Stimulated activated CD8-positive, alpha-beta memory T cell treated with anti-CD3 and anti-CD28 coated beads, Interleukin-15, amount 100 ng/mL, for 48 hours (primary cell): ENCODE data around the gene LCN12.

ENCODE experiments used
- DNase-seq, 2 donors: peaks; one replicate each; pipeline ENCODE4 v3.0.0-alpha.2; 2020; ENCODE audit warnings: low read depth in 2 of 2

The LCN12 gene

DNA sequence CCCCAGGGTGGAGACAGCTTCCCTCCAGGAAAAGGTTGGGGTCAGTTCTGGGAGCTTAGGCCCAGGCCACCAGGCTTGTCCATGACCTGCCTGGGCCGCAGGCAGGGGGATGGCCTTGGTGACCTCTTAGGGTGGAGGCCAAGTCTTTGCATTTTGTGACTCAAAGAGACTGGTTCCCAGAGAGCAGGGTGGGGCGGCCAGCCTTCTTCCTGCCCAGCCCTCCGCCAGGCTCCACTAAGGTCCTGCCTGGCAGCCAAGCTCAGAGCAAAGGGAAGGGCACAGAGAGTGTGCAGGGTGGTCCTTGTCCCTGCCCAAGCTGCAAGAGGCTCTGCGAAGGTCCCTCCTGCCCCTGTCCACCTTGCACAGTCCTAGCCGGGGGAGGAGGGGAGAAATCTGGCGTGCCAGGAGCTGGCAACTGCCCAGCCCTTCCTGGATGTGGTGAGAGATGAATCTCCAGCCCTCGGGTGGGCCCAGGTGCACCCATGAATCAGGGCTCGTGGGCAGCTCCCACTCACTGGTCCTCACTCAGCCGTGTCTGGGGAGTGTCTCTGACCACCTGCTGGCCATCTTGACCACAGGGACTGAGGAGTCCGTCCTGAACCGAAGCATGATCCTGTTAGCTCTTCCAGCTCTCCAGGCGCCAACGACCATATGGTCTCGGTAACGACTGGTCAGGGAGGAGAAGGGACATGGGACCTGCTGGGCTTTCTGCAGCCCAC is 22.9 kb downstream of the LCN12 start:
- no peak for DNase-seq

DNA sequence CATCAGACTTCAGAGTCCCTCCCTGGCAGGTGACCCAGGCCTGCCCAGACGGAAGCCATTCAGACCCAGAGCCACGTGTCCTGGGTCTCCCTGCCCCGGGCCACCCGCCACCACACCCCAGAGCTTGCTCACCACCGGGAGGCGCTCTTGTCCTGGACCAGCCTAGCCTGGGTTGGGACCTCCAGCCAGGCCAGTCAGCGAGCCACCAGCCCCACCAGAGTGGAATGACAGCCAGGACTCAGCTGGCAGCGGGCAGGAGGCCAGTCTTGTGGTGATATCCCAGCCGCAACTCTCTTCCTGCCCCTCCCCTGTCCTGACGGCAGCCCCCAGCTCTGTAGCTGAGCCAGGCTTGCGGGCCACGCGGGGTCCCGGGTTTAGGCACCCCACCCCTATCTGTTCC is 23.6 kb downstream of the LCN12 start:
- peak in 1 of 2 donors; percentile 19 for DNase-seq

DNA sequence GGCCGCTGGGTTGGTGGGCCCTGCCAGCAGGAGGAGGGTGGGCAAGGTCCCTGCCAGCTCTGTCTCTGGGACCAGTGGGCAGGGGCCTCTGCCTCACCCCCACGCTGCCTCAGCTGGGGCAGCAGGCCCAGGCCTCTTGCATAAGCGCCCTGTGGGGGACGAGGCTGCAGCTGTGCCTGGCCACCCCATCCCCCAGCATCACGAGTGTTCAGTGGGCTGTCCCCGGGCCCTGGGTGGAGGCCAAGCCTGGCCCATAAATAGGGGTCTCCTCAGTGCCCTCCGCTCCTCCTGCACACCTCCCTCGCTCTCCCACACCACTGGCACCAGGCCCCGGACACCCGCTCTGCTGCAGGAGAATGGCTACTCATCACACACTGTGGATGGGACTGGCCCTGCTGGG is 25.1 kb downstream of the LCN12 start, which contains the start of gene PTGDS:
Gene PTGDS (plus strand): TSS at position 282 of the 400 bp plus-strand sequence. CDS start 75 bp downstream, at position 357.
- DNase-seq: no peak

DNA sequence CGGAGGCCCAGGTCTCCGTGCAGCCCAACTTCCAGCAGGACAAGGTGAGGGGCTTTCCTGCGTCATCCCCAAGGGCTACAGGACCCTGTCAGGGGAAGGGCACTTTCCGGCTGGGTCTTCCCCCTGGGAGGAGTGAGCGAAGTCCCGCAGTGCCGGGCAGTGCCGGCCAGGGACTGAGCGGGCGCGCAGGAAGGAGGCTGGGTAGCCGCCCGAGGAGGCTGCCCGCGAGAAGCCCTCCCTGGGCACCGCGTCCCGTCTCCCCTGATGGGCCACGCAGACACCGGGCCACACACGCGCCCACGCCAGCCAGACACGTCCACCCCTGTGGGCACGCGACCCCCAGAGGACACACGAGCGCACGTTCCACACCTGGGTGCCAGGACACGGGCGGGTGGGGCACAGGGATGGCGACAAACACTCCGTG is 25.6 kb downstream of the LCN12 start:
- no peak for DNase-seq

DNA sequence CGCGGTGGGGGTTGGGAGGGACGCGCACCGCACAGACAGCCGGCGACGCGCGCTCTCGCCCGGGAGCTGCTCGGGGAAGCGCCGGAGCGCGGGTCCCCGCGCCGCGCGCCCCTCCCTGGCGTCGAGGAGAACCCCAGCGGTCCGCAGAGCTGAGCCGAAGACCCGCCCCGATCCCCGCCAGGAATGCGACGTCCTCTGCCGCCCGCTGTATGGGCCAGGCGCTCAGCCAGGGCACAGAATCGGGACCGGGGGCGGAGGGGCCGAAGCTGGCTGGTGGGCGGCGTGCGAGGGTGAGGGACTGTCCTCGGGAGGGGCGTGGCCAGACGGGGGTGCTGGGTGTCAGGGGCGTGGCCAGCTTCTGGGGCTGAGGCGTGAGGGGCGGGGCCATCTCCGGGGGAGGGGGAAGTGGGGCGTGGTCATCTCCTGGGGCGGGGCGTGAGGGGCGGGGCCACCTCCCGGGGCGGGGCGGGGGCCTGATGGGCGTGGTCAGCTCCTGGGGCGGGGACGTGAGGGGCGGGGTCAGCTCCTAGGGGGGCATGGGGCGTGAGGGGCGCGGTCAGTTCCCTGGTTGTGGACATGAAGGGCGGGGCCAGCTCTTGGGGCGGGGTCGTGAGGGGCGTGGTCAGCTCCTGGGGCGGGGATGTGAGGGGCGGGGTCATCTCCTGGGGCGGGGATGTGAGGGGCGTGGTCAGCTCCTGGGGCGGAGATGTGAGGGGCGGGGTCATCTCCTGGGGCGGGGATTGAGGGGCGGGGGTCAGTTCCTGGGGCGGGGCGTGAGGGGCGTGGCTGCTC is 26.2 kb downstream of the LCN12 start:
- DNase-seq: peak in 1 of 2 donors; percentile 47

DNA sequence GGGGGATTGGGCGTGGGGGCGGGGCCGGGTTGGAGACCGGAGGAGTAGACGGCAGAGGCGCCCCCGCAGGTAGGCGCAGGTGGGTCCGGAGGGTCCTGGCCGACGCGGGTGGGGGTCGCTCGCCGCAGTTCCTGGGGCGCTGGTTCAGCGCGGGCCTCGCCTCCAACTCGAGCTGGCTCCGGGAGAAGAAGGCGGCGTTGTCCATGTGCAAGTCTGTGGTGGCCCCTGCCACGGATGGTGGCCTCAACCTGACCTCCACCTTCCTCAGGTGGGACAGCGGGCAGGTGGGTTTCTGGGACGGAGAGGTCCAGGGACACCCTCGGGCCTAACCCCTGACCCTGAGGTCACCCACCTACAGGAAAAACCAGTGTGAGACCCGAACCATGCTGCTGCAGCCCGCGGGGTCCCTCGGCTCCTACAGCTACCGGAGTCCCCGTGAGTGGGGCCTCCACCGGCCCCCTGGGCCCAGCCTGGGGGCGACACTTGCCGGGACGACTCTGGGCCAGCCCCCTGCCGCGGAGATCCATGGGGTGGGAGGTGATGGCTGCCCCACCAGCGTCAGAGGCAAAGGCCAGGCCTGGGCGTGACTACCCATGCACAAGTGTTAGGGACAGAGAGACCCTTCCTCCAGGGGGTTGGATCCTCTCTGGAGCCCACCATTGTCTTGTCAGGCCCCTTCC is 26.9 kb downstream of the LCN12 start:
- DNase-seq: no peak

DNA sequence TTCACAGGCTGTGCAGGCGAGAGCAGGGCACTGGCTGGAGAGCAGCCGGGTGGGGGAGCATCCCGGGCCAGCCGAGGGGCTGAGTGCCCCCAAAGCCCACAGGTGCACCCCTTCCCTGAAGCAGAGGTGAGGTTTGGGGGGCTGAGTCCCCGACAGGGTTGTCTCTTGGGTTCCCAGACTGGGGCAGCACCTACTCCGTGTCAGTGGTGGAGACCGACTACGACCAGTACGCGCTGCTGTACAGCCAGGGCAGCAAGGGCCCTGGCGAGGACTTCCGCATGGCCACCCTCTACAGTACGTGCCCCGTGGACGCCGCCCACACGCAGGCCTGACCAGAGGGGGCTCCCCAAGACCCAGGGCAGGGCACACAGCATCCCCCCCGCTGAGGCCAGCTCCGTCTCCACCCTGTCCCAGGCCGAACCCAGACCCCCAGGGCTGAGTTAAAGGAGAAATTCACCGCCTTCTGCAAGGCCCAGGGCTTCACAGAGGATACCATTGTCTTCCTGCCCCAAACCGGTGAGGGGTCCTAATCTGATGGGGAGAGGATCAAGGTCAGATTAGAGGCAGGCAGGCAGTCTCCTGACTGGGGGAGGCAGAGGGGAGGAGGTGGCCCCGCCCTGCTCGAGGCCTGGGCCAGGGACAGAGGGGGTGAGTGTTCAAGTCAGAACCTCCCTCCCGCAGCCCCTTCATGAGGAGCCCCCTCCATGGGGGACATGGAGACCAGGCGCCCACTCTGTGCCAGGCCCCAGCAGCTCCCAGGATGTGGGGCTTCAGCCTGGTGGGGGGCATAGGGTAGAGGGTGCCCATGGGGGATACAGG is 27.9 kb downstream of the LCN12 start:
- no peak for DNase-seq

DNA sequence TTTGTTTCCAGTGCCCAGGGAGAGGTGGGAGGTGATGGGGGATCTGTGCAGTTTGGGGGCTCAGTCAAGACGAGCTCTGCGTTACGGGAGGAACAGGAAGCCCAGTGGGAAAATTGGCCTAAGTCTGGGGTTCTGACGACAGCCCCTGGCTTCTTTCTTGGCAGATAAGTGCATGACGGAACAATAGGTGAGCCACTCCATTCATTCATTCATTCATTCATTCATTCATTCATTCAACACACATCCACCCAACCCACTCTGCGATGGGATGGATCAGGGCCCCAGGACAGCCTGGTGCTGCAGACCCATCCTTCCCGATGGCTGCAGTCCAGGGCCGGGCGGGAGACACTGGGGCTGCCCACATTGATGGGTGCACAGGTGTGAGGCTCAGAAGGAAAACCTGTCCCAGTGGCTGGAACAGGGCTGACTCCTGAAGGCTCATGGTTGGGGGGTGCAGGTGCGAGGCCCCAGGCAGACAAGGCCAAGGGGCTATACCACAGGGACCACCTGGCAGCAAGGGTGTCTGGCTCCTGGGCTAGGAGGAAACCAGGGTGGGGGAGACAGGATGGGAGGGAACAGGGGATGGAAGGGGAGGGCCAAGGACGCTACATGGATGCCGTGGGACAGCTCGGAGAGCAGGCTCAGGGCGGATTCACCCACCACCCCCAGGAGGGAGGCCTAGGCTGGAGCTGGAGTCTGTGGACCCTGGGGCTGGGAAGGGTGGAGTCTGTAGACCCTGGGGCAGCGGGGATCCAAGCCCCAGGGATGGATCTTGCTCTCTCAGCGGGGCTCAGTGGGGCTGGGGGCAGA is 28.8 kb downstream of the LCN12 start:
- no peak for DNase-seq

DNA sequence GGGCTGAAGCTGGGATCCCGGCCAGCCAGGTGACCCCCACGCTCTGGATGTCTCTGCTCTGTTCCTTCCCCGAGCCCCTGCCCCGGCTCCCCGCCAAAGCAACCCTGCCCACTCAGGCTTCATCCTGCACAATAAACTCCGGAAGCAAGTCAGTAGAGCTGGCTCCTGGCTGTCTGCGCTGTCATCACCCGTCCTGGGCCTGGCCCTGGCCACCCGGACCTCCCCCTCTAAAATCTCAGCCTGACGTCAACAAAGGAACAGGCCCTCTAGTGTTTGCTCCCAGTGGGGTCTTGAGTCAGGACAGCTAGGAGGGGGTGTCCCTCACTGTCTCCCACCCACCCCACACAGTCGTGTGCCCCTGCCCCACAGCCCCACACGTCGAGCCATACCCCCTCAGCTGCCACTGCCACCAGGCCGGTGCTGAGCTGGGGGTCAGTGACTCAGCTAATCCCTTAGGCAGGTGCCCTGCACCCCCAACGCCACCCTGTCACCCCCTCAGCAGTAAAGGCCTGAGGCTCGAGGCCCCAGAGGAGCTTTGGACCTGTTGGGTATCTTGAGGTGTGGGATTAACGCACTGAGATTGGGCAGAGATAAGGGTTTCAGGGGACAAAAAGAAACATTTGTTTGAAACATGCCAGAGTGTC is 29.6 kb downstream of the LCN12 start:
- DNase-seq: no peak

DNA sequence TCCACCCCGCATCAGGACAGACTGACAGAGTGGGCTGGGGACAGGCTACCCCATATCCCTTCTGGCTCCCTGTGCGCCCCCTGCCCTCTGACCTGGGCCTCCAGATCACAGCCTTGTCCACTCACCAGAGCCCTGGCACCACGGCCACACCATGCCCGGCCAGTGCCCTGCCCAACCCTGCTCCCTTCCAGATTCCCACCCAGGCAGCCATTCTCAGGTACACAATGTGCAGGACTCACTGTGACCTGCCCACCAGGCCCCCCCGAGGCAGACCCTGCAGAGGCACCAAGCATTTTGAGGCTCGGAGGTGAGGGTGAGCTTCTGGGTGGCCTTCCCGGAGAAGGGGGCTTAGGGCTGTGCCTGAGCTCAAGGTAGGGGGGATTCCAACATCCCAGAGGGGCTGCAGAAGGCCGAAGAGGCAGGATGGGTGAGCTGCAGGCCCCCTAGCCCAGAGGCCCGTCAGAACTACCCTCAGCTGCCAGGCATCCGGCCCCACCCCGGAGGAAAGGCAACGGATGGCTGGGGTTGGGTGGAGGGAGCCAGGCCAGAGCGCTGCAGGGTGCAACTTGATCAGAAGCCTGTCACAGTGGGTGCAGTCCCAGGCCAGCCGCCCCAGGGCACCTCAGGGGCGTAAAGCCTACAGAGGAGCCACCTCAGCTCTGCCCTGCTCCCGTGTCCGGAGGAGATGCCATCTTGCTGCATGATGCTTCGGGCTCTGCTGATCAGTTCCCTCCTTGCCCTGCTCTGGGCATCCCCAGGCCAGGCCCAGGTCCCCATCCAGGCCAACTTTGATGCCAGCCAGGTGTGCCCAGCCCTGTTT is 30.4 kb downstream of the LCN12 start, which contains the start of gene LCNL1:
Gene LCNL1 (plus strand): TSS at position 762 of the 820 bp plus-strand sequence. CDS start 594 bp downstream, outside the sequence.
- no peak for DNase-seq

DNA sequence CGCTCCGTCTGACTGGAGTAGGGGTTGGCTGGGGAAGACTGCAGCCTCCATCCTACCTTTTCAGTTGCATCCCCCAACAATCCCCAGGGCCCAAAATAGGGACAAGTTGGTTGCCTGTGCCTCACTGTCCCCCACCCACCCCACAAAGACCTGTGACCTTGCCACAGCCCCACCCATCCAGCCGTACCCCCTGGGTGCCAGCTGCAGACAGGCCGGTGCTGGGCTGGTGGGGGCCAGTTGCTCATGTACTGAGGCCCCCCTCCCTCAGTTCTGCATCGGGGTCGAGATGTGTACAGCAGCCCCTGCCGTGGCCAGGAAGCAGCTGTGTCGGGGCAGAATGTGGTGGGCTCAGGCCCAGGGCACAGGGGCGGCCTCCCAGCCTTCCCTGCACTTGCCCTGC is 31.1 kb downstream of the LCN12 start:
- DNase-seq: no peak

DNA sequence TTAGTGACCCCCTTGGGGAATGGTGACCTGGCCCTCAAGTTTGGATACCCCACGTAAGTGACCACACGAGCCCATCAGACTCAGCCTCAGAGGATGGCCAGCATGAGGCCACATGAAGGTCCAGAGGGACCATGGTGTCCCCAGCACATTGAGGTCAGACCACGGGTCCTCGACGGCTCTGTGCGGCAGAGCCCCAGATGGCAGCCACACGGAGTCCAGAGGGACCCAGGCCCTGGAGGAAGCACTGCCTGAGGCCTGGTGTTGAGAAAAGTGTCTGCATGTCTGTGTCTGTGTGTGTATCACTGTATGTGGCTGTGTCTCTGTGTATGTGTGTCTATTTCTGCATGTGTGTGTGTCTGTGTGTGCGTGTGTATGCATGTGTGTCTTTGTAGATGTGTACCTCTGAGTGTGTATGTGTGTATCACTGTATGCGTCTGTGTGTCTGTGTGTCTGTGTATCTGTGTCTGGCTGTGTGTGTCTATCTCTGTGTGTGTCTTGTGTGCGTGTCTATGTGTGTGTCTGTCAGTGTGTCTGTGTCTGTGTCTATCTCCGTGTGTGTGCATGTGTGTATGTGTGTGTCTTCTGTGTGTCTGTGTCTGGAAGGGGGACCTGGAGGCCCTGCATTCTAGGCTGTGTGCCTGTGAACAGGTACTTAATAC is 31.7 kb downstream of the LCN12 start:
- DNase-seq: no peak

DNA sequence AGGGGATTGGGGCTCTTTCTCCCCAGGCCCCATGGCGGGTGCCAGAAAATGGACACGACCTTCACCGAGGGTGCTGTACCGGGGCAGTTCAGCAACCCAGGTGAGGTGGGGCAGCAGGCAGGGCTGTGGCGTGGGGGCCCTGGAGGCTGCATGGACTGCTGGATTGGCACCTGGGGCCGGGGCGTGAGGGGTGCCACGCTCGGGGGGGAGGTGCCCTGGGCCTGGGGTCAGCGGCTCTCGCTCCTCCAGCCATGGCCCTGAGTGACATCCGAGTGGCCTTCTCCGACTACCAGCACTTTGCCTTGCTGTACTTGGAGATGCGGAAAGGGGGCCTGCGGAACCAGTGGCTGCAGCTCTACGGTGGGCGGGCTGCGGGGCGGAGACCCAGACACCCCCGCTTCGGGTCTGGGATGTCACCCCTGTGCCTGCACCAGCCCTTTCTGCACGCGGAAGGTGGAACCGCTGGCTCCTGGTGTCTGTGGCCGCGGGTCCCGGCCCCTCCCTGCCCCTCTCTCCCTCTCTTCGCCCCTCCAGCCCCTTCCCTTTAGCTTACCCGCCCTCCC is 32.5 kb downstream of the LCN12 start:
- no peak for DNase-seq

DNA sequence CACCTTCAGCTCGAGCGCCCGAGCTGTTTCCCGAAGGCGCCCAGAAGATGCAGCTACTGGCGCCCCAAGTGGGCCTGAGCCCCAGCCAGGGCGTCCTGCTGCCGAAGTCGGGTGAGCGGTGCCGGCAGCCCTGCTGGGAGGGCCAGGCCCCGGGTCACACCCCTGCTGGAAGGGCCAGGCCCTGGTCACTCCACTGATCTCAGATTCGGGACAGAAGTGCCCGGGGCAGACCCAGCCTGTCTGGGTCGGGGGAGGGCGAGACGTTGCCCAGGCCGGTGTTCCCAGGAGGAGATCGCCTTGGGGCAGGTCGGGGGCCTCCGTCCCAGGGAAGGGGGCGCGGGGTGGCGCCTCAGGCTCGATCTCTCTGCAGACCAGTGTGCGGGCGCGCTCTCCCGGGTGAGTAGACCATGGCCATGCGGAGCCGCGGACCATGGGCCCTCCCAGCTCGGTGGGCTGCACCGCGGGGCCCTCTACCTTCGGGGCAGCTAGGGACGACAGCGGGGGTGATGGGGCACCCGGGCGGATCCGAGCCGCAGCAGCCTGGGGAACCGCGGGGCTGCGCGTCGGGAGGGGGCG is 33.0 kb downstream of the LCN12 start:
- DNase-seq: no peak

DNA sequence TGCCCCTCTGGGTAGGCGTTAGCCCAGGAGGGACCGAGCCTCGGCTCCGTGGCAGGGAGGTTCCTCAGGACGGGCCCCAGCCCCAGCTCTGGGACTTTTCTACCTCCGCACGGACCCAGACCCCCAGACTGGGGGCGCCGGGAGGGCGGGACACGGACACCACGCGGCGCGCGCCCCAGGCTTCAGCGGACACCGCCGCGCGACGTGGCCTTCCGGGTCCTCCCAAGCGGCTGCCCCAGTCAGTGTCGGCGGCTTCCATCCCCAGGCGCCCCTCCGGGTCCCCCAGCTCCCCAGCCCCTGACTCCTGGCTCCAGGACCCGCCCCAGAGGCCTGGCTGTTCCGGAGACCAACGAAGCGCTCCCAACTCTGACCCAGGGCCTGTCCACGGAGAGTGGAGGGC is 33.8 kb downstream of the LCN12 start:
- DNase-seq: no peak

DNA sequence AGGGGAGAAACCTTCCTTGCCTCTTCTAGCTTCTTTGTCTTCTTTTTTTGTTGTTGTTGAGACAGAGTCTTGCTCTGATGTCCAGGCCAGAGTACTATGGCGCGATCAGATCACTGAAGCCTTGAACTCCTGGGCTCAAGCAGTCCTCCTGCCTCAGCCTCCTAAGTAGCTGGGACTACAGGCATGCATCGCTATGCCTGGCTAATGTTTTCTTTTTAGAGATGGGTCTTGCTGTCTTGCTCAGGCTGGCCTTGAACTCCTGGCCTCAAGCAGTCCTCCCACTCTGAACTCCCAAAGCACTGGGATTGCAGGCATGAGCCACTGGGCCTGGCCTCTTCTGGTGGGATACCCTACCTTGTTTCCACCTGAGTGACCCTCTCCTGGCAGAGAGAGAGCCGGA is 36.8 kb downstream of the LCN12 start:
- DNase-seq: no peak

DNA sequence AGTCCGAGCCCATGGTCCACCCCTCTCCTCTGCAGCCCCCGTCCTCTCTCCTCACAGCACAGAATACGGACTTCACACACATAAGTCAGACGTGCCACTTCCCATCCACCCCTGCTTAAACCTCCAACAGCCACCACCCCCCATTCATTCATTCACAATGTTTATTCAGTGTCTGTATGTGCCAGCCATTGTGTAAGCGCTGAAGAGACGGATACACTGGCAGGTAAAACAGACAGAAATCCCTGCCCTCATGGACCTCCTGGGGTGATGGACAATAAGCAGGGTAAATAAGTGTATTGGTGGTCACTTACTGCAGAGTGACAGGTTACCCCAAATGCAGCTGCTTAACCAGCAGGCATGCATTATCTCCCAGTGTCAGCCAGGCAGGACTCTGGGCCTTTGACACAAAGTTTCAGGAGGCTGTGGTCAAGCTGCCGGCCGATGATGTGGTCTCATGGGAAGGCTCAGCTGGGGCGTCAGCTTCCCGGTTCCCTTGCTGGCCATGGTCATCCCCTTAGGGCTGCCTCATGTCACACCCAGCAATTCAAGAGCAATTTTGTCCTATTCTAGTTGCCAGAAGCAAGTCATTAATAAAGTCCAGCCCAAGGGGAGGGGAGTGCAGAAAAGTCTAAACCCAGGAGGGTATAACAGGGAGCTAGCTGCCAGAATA is 38.3 kb downstream of the LCN12 start:
- no peak for DNase-seq
